Upper lobe of left lung (tissue), 6 donors: ENCODE measurements around the gene N4BP2. TPM values are rescaled to one million over a fixed set of nuclear protein-coding genes. Genes with fewer than 3 reads are reported as not detected.

ENCODE experiments used
- ATAC-seq, 2 donors: fragments of 200-7000 bp; cut with Tn5 transposase; one replicate each; pipeline ENCODE4 v1.9.1; 2022; ENCODE audit warnings: mild to moderate bottlenecking in 2 of 2, moderate library complexity in 2 of 2; ENCODE audit not compliant: low FRiP score in 2 of 2
- DNase-seq, 2 donors: peaks; one replicate each; pipeline ENCODE4 v3.0.0-alpha.2; 2019 to 2020
- H3K27ac ChIP-seq, 4 donors: fragments of 200-600 bp; sonication (generic); one replicate each; pipeline ENCODE4 v1.5.1; 2016 to 2019
- H3K27me3 ChIP-seq, 4 donors: fragments of 200-600 bp; sonication (generic); one replicate each; pipeline ENCODE4 v1.5.1; 2017 to 2019
- H3K36me3 ChIP-seq, 4 donors: fragments of 200-600 bp; sonication (generic); one replicate each; pipeline ENCODE4 v1.5.1; 2016 to 2019
- H3K4me1 ChIP-seq, 4 donors: fragments of 200-600 bp; sonication (generic); one replicate each; pipeline ENCODE4 v1.5.1; 2018 to 2019
- H3K4me3 ChIP-seq, 4 donors: fragments of 200-600 bp; sonication (generic); one replicate each; pipeline ENCODE4 v1.5.1; 2017 to 2019; ENCODE audit warnings: mild to moderate bottlenecking in 2 of 4, moderate library complexity in 1 of 4
- H3K9me3 ChIP-seq, 4 donors: fragments of 200-600 bp; sonication (generic); one replicate each; pipeline ENCODE4 v1.5.1; 2018 to 2019
- EP300 ChIP-seq, 4 donors: sonication (generic); formaldehyde crosslinking; IDR thresholded peaks; one replicate each; pipeline ENCODE4 v1.5.1; 2017; ENCODE audit warnings: antibody characterized with exemption in 4 of 4, control low read depth in 2 of 4
- POLR2A ChIP-seq, 4 donors: fragments of 450-650 bp; IDR thresholded peaks; one replicate each; pipeline ENCODE4 v1.5.1; 2016 to 2017; ENCODE audit warnings: antibody characterized with exemption in 4 of 4, mild to moderate bottlenecking in 2 of 4
- POLR2AphosphoS5 ChIP-seq, 2 donors: sonication (generic); formaldehyde crosslinking; IDR thresholded peaks; one replicate each; pipeline ENCODE4 v1.5.1; 2017; ENCODE audit warnings: antibody characterized with exemption in 2 of 2
- WGBS, 2 donors: methylation state at CpG; one replicate each; pipeline ENCODE4 v1.1.5; 2017 to 2018; 5-methylcytosine and 5-hydroxymethylcytosine counted together
- total RNA-seq, 6 donors: library from RNA; depleted of rRNA in 4 of 6; stranded (reverse); fragments of >200 nt in 4 of 6; gene quantifications; one replicate each; pipeline versions ENCODE4 v1.1.0 to v1.2.1, GENCODE V29; 2016 to 2021
- TF ChIP-seq, protein P1 (sequence below), 6 experiments: fragments of 450-650 bp in 4 of 6; fragments of 200-600 bp in 2 of 6; sonication (generic) in 2 of 6; IDR thresholded peaks; one replicate each; pipeline ENCODE4 v1.5.1; 2016 to 2019; ENCODE audit warnings: antibody characterized with exemption in 6 of 6
- donor health status: DM: no; HTN: no; CAD: no; lungs with moderate emphysema.
- donor health status: DM: no; HTN: yes; CAD: no; lungs with severe emphysema.

The N4BP2 gene
- total RNA-seq, 6 donors from 2014 or later = 7.1 to 29.3 (median 9.1) TPM

GRCh38 chr4:40197879-40198689 is 141.4 kb downstream of the N4BP2 start:
- Histone ChIP-seq H3K4me1 (no peaks in the 10 kb centered on the region), H3K36me3 (no peaks in the 10 kb centered on the region), H3K27ac (peak overlapping the region; percentile 22 to 79 (median 71)), H3K9me3 (no peaks in the 10 kb centered on the region), H3K4me3 (peak overlapping the region in 3 of 4 donors; percentile 24 to 39 (median 30)), H3K27me3 (no peaks in the 10 kb centered on the region)
- no peak for ATAC-seq
- WGBS, 2 donors = 60 to 67% methylated on average over 12 to 15 of the region's 15 CpGs
- no peak for DNase-seq
- no peak for TF ChIP-seq POLR2AphosphoS5 (IDR thresholded peaks at IDR 0.05)
- peak in 1 of 4 donors; percentile 8 for TF ChIP-seq POLR2A (IDR thresholded peaks at IDR 0.05)

DNA sequence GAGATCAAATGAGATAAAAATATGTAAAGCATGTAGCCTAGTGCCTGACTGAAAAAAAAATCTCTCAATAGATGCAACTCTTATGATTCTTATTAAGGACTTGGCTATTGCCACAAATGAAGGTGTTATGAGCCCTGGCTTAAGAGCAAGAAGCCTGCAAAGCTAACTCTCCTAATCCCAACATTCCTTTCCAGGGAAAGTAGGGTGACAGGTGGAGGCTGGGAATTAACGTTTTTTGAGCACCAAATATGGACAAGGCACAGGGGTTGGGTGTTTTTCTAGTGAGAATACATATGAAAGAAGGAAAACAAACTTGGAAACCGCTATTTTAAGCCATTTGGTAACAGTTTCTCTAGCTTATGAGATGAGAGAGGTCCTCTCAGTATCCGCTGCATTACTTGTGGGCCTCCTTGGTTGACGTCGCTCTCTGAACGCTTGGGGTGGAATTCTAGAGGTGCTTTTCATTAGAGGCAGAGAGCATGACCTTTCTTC is 142.6 kb downstream of the N4BP2 start:
- no peaks in the 10 kb centered on the region for H3K27me3 ChIP-seq
- DNase-seq (no peak), ATAC-seq (no peak)
- 67 to 68% methylated on average over 6 of the region's 6 CpGs for WGBS, 2 donors
- peak overlapping the region in 3 of 4 donors; percentile 73 to 79 (median 75) for H3K27ac ChIP-seq
- H3K4me3 ChIP-seq = peak overlapping the region in 3 of 4 donors; percentile 24 to 39 (median 30)
- H3K4me1 ChIP-seq = no peaks in the 10 kb centered on the region
- TF ChIP-seq EP300 (IDR thresholded peaks at IDR 0.05) (no peak), POLR2AphosphoS5 (IDR thresholded peaks at IDR 0.05) (no peak), POLR2A (IDR thresholded peaks at IDR 0.05) (no peak)
- TF ChIP-seq, protein P1, sequence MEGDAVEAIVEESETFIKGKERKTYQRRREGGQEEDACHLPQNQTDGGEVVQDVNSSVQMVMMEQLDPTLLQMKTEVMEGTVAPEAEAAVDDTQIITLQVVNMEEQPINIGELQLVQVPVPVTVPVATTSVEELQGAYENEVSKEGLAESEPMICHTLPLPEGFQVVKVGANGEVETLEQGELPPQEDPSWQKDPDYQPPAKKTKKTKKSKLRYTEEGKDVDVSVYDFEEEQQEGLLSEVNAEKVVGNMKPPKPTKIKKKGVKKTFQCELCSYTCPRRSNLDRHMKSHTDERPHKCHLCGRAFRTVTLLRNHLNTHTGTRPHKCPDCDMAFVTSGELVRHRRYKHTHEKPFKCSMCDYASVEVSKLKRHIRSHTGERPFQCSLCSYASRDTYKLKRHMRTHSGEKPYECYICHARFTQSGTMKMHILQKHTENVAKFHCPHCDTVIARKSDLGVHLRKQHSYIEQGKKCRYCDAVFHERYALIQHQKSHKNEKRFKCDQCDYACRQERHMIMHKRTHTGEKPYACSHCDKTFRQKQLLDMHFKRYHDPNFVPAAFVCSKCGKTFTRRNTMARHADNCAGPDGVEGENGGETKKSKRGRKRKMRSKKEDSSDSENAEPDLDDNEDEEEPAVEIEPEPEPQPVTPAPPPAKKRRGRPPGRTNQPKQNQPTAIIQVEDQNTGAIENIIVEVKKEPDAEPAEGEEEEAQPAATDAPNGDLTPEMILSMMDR (IDR thresholded peaks at IDR 0.05) = no peak
- no peaks in the 10 kb centered on the region for H3K36me3 ChIP-seq
- H3K9me3 ChIP-seq = no peaks in the 10 kb centered on the region

GRCh38 chr4:40199999-40200874 is 143.6 kb downstream of the N4BP2 start:
- ATAC-seq (peak in 1 of 2 donors; percentile 62), DNase-seq (peak in 1 of 2 donors; percentile 57)
- peak overlapping the region; percentile 70 to 79 (median 74) for H3K27ac ChIP-seq
- 58 to 66% methylated on average over 15 of the region's 15 CpGs for WGBS, 2 donors
- no peaks in the 10 kb centered on the region for H3K27me3 ChIP-seq
- no peaks in the 10 kb centered on the region for H3K36me3 ChIP-seq
- H3K9me3 ChIP-seq = no peaks in the 10 kb centered on the region
- peak in 1 of 2 donors; percentile 56 for TF ChIP-seq POLR2AphosphoS5 (IDR thresholded peaks at IDR 0.05)
- peak in 2 of 4 donors; percentile 16 to 69 for TF ChIP-seq POLR2A (IDR thresholded peaks at IDR 0.05)
- TF ChIP-seq EP300 (IDR thresholded peaks at IDR 0.05) = peak in 1 of 4 donors; percentile 65
- TF ChIP-seq, protein P1 (IDR thresholded peaks at IDR 0.05) = no peak
- H3K4me1 ChIP-seq = no peaks in the 10 kb centered on the region
- peak overlapping the region in 2 of 4 donors; percentile 30 to 39 for H3K4me3 ChIP-seq

DNA sequence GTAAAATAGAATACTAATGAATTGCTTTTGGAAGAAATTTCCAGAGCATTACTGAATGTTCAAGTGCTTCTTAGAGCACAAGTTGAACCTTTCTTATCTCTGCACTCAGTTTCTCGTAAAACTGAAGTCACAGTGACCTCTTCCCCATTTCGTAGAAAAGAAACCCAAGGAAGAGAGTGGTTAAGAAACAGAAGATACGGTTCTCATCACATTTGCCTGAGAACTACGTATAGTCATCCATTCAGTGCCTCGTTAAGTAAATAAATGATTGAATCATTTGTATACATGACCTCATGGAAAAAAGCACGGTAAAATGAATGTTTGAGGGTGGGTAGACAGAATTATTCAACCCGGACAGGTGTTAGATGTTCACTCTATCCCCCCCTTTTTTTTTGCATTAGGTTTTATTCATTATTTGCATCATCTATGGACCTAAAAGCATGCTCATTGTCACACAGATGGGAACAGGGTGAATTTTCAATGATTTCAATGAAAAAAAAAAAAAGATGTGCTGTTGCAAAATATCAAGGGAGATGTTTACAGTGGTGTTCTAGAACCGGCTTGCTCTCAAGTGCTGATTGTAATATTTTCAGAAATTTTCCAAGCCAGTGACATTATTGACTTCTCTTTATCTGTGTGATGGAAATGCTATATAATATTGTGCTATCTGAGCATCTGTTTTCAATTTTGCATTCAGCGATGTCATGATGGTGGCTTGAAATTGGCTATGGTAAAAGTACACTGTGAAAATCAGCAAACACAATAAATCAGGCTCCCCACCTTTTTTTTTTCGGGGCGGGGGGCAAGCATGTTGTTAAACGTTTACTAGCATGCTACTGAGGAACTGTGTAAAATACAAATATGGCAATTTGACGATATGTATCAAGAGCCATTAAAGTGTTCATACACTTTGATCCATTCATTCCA is 144.5 kb downstream of the N4BP2 start:
- Histone ChIP-seq H3K36me3 (no peaks in the 10 kb centered on the region), H3K27ac (peak overlapping the region; percentile 70 to 79 (median 74)), H3K27me3 (no peaks in the 10 kb centered on the region), H3K4me1 (peaks cover 0 to 8% (median 0%) of the 10 kb centered on the region in 4 donors), H3K9me3 (no peaks in the 10 kb centered on the region), H3K4me3 (peak overlapping the region in 2 of 4 donors; percentile 30 to 39)
- WGBS, 2 donors = 50 to 52% methylated on average over 13 of the region's 13 CpGs
- TF ChIP-seq EP300 (IDR thresholded peaks at IDR 0.05) (peak in 2 of 4 donors; percentile 1 to 6), POLR2AphosphoS5 (IDR thresholded peaks at IDR 0.05) (no peak), POLR2A (IDR thresholded peaks at IDR 0.05) (peak in 1 of 4 donors; percentile 31)
- TF ChIP-seq, protein P1 (IDR thresholded peaks at IDR 0.05) = no peak
- DNase-seq (no peak), ATAC-seq (peak in 1 of 2 donors; percentile 41)
